ENCODE measurements around the gene ATXN1.

DNA sequence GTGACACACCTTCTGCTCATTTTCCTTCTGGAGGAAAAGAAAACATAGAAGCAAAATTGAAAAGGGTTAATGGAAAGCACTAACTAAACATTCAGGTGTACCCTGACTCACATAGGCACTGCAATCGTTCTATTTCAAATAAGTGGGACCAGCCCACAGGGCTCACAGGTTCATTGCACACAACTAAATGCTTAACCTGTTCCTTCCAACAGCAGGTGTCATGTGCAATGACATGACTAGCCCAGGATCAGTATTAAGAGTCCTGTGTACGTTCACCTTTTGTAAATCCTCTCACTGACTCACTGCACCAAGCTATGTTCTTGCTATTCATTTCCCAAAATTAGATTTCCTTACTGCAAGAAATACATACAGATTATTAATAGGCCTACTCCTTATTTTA, 371.6 kb downstream of the ATXN1 start:
- TF ChIP-seq, protein P1, sequence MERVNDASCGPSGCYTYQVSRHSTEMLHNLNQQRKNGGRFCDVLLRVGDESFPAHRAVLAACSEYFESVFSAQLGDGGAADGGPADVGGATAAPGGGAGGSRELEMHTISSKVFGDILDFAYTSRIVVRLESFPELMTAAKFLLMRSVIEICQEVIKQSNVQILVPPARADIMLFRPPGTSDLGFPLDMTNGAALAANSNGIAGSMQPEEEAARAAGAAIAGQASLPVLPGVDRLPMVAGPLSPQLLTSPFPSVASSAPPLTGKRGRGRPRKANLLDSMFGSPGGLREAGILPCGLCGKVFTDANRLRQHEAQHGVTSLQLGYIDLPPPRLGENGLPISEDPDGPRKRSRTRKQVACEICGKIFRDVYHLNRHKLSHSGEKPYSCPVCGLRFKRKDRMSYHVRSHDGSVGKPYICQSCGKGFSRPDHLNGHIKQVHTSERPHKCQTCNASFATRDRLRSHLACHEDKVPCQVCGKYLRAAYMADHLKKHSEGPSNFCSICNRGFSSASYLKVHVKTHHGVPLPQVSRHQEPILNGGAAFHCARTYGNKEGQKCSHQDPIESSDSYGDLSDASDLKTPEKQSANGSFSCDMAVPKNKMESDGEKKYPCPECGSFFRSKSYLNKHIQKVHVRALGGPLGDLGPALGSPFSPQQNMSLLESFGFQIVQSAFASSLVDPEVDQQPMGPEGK (CRISPR knock-in tag; IDR thresholded peaks at IDR 0.05; ENCODE audit: borderline replicate concordance): no peak
- TF ChIP-seq SNAI2 (CRISPR knock-in tag; IDR thresholded peaks at IDR 0.05) (no peak), ZFP3 (CRISPR knock-in tag; IDR thresholded peaks at IDR 0.05) (no peak)
